Ovary (tissue), 9 donors: ENCODE results near the gene PKNOX1. TPM values are rescaled to one million over a fixed set of nuclear protein-coding genes. Genes with fewer than 3 reads are reported as not detected.
A peak's percentile ranks its signal among the peaks of the same experiment; 100 is the strongest.
"Not testable (repeated sequence)": the region's sequence is repeated elsewhere in the genome, so short reads cannot be mapped to it uniquely, and the experiment has no call there.

Experiments
- DNase-seq, 5 donors: peaks; one replicate each; pipeline ENCODE4 v3.0.0-alpha.2; 2019 to 2020
- H3K27ac ChIP-seq, 2 donors: fragments of 200-600 bp; one replicate each; pipeline versions ENCODE4 v1.5.1 to v1.8.0; 2019 to 2022
- H3K27me3 ChIP-seq: fragments of 200-600 bp; one replicate; pipeline ENCODE4 v1.8.0; 2022
- H3K36me3 ChIP-seq: fragments of 200-600 bp; sonication (generic); one replicate; pipeline ENCODE4 v1.5.1; 2019
- H3K4me1 ChIP-seq: one replicate; pipeline ENCODE4 v1.8.1; 2013; ENCODE audit warnings: mild to moderate bottlenecking, moderate library complexity; ENCODE audit not compliant: insufficient read depth
- H3K4me3 ChIP-seq: fragments of 200-600 bp; sonication (generic); one replicate; pipeline ENCODE4 v1.5.1; 2017
- H3K9me3 ChIP-seq, 2 donors: fragments of 200-600 bp in 1 of 2; sonication (generic) in 1 of 2; one replicate each; pipeline versions ENCODE4 v1.5.1 to v1.8.1; 2013 to 2019; ENCODE audit warnings: mild to moderate bottlenecking in 1 of 2, moderate library complexity in 1 of 2
- WGBS, 3 donors: extraction: QIAGEN DNeasy Blood & Tissue Kit in 1 of 3; methylation state at CpG; one replicate each; pipeline versions ENCODE4 v1.1.5 to v1.1.7; 2013 to 2017; 5-methylcytosine and 5-hydroxymethylcytosine counted together
- intact Hi-C, 4 donors: fragments of 100-400 bp; cut with DNase I; formaldehyde crosslinking; loops; one replicate each; pipeline versions ENCODE4 v1.11.0 to v1.15.1; 2022 to 2023
- polyA plus RNA-seq, 2 donors: library from polyadenylated mRNA; stranded (reverse); fragments of 200-250 nt in 1 of 2; fragments of 350-450 nt in 1 of 2; fragmentation: Illumina TruSeq in 1 of 2; extraction: RNeasy Lipid Tissue Mini Kit (QIAGEN cat#74804) in 1 of 2; gene quantifications; one replicate each; pipeline ENCODE4 v1.2.3, GENCODE V29; 2013 to 2014
- total RNA-seq, 7 donors: library from RNA; depleted of rRNA in 2 of 7; stranded (reverse); fragments of >200 nt in 2 of 7; fragmentation: NEBNext Ultra II Directional in 3 of 7; extraction: Animal tissue kit (Norgen Biotek cat#: 25700) in 3 of 7; gene quantifications; one replicate each; pipeline versions ENCODE4 v1.1.0 to v1.2.4, GENCODE V29; 2016 to 2023
- donor health status: DM: no; HTN: no; CAD: no; lungs with moderate emphysema.
- donor health status: DM: no; HTN: no; CAD: no.
- donor health status: Bipolar disorder and iron deficiency.
- donor health status: DM: yes; HTN: yes; CAD: no.
- donor health status: DM: no; HTN: no; CAD: no.
- donor health status: DM: yes; HTN: yes; CAD: no.

PKNOX1 gene
- total and polyA plus RNA-seq, 9 donors, result 7.0 to 50.9 (median 25.4) TPM

DNA sequence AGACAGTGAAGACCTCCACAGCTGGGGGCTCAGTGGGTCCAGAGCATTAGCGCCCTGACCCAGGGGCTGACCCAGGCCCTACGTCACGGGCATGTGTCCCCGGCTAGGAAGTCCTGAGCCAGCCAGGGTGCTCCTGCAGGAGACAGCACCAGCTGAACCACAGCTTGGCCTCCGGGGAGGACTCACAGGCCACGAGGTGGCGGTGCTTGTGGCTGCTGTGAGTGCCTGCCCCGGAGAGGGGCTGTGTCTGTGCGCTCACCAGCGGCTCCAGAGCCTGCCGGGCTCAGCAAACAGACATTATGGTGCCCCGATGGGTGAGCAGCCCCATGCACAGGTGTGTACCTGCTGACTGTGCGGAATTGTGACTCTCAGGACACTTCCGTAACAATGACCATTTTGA, 70.2 kb downstream of the PKNOX1 start:
- intact Hi-C loops, H3K27me3 ChIP-seq, H3K27ac ChIP-seq, H3K4me1 ChIP-seq, H3K36me3 ChIP-seq, H3K4me3 ChIP-seq, H3K9me3 ChIP-seq: not testable (repeated sequence)
- peak in 1 of 5 donors; percentile 23 for DNase-seq
- 60 to 86% methylated on average over 1 to 12 of the region's 14 CpGs; no CpG with 5 or more reads in 1 of the 3 donors for WGBS, 3 donors

DNA sequence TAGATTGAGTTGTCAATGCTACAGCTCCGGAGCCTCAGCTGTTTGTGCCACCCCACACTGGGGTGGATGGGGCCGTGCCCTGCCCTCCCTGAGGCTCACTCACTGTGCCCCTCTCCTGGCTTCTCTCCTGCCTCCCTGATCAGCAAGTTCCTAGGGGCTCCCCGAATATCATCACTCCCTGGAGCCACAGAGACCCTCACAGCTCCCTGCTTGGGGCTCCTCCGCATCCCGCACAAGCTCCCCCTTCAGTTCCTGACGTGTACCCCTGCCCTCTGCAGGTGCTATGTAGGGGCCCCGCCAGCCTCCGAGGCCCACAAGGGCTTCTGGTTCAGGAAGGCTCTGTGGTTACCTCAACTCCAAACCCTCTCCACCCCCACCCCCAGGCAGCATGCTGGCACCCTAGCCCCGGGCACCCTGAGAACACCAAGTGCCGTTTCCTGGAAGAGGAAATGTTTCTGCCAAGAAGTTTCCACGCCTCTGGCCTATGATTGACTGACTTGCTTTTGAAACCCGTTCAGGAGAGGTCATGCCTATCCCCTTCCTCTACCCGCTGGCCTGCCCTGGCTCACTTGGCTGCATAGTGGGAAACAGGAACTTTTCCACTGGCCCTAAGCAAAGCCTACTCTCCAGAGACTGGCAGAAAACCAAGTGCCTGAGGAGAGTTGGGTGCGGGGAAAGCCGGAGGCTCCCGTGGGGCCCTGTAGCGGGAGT, 71.0 kb downstream of the PKNOX1 start:
- 34 to 40% methylated on average over 1 to 7 of the region's 17 CpGs; no CpG with 5 or more reads in 1 of the 3 donors for WGBS, 3 donors
- intact Hi-C loops, H3K36me3 ChIP-seq, H3K27me3 ChIP-seq, H3K4me3 ChIP-seq, H3K9me3 ChIP-seq, H3K27ac ChIP-seq, H3K4me1 ChIP-seq: not testable (repeated sequence)
- peak in 2 of 5 donors; percentile 6 to 27 for DNase-seq

DNA sequence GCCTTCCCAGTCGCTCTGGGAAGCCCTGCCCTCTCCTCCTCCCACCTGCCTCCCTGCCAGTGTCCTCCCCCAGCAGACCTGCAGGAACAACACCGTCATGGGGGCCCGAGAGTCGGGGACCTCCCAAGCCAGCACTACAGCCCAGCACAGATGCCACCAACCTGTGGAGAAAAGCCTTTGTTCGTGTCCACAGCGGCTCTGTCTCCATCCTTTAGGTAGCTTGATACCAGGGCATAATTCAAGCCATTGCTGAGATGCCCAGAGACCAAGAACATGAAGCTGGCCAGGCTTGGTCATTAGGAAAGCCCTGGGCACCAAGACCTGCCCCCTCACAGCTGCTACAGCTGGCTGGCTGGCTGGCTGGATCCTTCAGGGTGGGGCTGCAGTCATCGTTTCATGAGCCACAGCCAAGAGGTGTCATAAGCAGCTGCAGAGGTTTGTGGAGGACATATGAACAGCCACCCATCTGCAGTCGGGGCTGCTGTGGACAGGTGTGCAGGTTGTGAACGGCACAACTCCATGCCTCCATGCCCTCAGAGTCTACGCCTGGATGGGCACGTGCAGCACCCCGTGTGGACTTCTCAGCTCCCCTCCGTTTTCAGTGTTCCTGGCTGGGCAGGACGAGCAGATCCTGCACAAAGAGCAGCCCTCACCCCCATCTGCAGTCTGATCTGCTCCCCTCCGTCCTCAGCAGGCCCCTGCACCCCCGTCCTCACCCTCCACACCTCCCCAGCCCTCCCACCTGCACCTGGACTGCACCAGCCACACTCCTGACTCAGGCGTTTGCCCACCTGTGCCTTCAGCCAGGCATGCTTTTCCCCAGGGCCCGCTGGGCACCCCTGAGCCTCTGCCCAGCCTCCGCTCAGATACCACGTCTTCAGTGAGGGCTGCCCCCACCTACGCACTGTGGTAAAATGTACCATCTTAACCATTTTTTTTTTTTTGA, 71.8 kb downstream of the PKNOX1 start:
- H3K4me3 ChIP-seq, H3K36me3 ChIP-seq, intact Hi-C loops, H3K4me1 ChIP-seq, H3K9me3 ChIP-seq, H3K27ac ChIP-seq, H3K27me3 ChIP-seq: not testable (repeated sequence)
- peak in 2 of 5 donors; percentile 8 to 32 for DNase-seq
- 42 to 73% (median 67%) methylated on average over 5 to 20 of the region's 21 CpGs for WGBS, 3 donors

DNA sequence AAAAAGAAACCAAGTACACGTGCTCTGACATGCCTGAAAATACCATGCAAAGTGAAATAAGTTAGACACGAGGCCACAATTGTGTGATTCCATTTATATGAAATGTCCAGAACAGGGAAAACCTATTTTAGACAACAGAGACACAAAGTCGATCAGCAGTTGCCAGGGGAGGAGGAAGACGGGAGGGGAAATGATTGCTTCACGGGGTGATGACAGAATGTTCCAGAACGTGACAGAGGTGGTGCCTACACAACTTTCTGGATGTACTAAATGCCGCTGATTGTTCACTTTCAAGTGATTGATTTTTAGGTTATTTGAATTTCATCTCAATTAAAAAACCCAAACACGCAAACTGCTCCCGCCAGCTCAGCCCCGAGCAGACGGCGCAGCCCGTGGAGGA, 78.8 kb downstream of the PKNOX1 start:
- H3K4me1 ChIP-seq, H3K4me3 ChIP-seq, H3K27ac ChIP-seq, DNase-seq, H3K9me3 ChIP-seq, H3K27me3 ChIP-seq, H3K36me3 ChIP-seq, intact Hi-C loops: not testable (repeated sequence)
- WGBS, 3 donors, result no CpG with 5 or more reads among the region's 13 CpGs

DNA sequence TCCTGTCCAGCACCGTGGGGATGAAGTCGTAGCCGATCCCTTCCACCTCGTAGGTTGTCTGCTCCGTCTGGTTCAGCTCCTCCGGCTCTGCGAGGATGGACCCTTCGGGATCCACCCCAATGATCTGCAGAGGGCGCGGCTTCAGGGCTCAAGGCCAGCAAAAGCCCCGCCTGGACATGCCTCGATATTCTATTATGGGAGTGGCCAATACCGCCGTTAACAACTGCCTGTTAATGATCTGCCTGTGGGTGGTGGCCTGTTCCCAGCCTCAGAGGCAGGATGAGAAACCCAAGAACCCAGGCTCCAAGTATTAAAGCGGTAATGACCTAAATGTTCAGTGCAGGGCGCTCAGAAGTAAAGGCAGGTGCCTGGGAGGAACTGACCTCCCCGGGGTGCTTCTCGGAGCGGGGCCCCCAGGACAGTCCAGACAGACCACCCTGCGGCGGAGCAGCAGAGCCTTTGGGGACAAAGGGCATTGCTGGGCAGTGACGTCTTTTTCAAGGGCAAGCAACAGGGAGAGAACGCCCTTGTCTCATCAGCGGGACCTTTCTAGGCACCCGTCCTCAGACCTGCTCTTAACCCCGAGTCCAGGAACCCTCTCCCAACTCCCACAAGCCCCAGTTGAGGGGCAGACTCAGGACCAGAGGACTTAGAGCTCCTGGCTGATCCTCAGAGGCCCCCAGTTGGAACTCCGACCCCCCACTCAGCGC, 88.7 kb downstream of the PKNOX1 start:
- H3K27me3 ChIP-seq, H3K36me3 ChIP-seq, H3K27ac ChIP-seq, intact Hi-C loops, H3K4me1 ChIP-seq, H3K9me3 ChIP-seq, H3K4me3 ChIP-seq: not testable (repeated sequence)
- 94% methylated on average over 2 of the region's 28 CpGs; no CpG with 5 or more reads in 2 of the 3 donors for WGBS, 3 donors
- DNase-seq, result peak in 1 of 5 donors; percentile 3

DNA sequence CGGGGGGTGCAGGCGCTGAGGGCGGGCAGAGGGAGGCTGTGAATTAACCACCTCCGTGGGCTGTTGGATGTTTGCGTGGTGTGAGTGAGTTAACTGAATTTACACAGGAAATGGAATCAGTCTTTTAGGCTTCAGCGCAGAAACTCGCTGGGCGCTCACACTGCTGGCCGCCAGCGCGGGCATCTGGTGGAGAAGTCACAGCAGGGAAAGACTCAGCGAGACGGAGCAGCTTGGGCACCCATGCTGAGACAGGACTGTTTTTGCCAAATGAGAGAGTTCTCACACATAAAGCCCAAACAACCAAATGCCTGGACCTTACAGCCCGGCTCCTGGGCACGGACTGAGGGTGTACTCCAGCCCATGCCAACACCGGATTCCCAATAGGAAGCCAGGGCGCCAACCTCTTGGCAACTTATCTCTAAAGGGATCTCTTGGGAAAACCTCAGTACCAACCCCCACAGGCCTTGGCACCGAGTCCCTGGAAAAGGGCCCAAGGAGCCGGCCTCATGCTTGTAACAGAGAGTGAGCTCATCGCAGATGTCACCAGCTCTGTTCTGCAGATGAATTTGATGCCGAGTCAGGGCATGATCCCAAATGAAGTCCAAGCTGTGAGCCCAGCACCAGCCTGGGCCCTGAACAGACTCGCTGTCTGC, 90.0 kb downstream of the PKNOX1 start:
- H3K27me3 ChIP-seq, H3K9me3 ChIP-seq: not testable (repeated sequence)
- WGBS, 3 donors, result no CpG with 5 or more reads among the region's 22 CpGs

DNA sequence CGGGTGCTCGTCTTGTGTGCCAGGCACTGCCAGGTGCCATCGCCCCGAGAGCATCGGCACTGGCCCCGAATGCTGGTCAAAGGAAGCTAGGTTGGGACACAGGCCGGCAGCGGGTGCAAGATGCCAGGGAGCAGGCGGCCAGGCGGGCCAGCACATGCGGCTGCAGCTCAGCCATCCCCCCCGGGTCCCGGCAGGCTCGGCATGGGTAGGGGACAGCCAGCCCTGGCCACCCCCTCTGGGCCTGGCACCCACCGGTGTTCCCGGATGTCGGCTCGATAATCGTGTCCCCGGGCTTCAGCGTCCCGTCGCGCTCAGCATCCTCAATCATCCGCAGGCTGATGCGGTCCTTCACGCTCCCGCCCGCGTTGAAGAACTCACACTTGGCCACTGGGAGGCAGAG, 91.6 kb downstream of the PKNOX1 start:
- WGBS, 3 donors, result 97% methylated on average over 15 of the region's 30 CpGs; no CpG with 5 or more reads in 2 of the 3 donors

More for the DNA sequence above, 90.0 kb downstream of the PKNOX1 start:
- H3K36me3 ChIP-seq, intact Hi-C loops, H3K4me3 ChIP-seq, DNase-seq, H3K27ac ChIP-seq, H3K4me1 ChIP-seq: not testable (repeated sequence)

DNA sequence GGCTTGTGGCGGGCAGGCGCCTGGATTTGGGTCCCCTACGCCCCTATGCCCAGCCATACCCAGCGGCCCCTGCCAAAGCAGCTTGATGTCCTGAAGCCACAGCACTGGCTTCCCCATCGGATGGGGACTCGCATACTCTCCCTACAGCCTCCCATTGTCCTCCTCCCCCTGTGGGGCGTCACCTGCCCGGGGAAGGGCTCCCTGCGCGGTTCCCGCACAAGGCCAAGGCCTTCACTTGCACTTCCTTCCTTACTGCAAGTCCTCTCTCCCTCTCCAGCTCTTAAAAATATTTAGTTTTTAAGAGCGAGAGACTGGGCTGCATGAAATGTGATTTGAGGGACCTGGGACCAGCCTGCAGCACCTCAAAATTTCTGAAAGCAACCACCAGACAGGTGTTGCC, 92.3 kb downstream of the PKNOX1 start:
- H3K27me3 ChIP-seq, intact Hi-C loops, H3K4me1 ChIP-seq, H3K9me3 ChIP-seq, H3K27ac ChIP-seq, H3K36me3 ChIP-seq, H3K4me3 ChIP-seq: not testable (repeated sequence)
- 85 to 93% methylated on average over 8 of the region's 12 CpGs; no CpG with 5 or more reads in 1 of the 3 donors for WGBS, 3 donors
- DNase-seq, result peak in 2 of 5 donors; percentile 6 to 23

More for the DNA sequence above, 91.6 kb downstream of the PKNOX1 start:
- H3K27me3 ChIP-seq, H3K27ac ChIP-seq, intact Hi-C loops, H3K36me3 ChIP-seq, H3K4me1 ChIP-seq, H3K9me3 ChIP-seq, H3K4me3 ChIP-seq: not testable (repeated sequence)
- peak in 3 of 5 donors; percentile 4 to 20 (median 18) for DNase-seq

DNA sequence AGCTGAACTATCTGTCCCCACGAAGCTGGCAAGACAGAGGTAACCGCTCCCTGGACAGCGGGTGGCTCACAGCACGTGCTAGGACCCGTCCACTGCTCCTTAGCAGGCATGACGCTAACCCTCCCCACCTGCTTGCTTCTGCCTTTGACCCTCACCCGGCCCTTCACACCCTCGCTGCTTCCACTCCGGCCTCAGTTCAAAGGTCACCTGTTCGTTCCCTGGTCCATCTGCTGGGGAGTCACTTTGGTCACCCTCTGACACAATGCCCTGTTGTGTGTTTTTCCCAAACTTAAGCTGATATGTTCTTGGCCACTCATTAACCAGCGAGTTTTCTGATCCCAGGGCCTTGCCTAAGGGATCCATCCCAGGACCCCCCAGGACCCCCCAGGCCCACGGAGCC, 93.7 kb downstream of the PKNOX1 start:
- H3K27me3 ChIP-seq, H3K36me3 ChIP-seq, H3K4me1 ChIP-seq, H3K27ac ChIP-seq, H3K9me3 ChIP-seq, intact Hi-C loops, H3K4me3 ChIP-seq, DNase-seq: not testable (repeated sequence)
- WGBS, 3 donors, result 78 to 90% methylated on average over 4 of the region's 12 CpGs; no CpG with 5 or more reads in 1 of the 3 donors

DNA sequence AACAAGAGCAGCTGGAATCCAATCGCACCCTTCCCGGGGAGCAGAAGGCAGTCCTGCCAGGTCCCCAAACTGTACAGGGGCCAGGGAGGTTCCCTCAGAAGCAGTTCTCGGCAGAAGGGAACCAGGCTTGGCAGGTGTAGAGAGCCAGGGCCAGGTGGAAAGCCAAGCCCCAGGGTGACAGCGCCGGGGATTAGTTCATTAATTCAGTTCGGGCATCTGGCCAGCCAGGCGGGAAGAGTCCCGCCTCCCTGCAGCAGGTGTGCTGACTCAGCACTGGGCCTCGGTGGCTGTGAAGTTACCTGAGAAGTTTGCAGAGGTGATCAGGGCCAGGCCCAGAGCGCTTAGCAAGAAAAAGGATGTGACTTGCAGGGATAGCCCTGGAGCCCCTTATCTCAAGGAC, 95.3 kb downstream of the PKNOX1 start:
- H3K27me3 ChIP-seq, H3K4me1 ChIP-seq, H3K9me3 ChIP-seq, H3K27ac ChIP-seq, DNase-seq, H3K4me3 ChIP-seq, intact Hi-C loops, H3K36me3 ChIP-seq: not testable (repeated sequence)
- WGBS, 3 donors, result no CpG with 5 or more reads among the region's 10 CpGs

DNA sequence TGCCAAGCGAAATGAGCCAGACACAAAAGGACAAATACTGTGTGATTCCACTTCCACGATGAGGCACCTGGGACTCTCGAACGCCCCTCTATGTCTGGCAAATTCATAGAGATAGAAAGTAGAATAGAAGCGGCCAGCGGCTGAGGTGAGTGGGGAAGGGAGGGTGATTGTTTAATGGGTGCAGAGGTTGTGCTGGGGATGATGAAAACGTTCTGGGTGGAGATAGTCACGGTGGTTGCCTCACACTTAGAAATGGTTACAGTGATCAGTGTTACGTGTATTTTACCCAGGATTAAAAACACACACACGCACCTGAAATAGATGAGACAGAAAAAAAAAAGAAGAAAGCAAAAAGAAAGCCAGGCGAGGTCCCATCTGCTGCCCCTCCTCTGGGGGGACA, 98.4 kb downstream of the PKNOX1 start:
- H3K4me1 ChIP-seq, H3K27me3 ChIP-seq, H3K36me3 ChIP-seq, intact Hi-C loops, DNase-seq, H3K27ac ChIP-seq, H3K4me3 ChIP-seq, H3K9me3 ChIP-seq: not testable (repeated sequence)
- no CpG with 5 or more reads among the region's 11 CpGs for WGBS, 3 donors
